ENCODE data around the gene FAM83B.

Gene FAM83B

GRCh38 chr6:54921891-54922290 is 75.3 kb downstream of the FAM83B start:
- Histone ChIP-seq H3K27me3 (ENCODE audit: insufficient read depth, poor library complexity, severe bottlenecking) (no peaks in the 10 kb centered on the region), H3K27ac (ENCODE audit: poor library complexity, severe bottlenecking) (no peak overlapping the region), H3K4me1 (ENCODE audit: insufficient read depth, poor library complexity, severe bottlenecking) (peaks cover 25% of the 10 kb centered on the region), H3K4me3 (ENCODE audit: severe bottlenecking) (no peak overlapping the region), H3K36me3 (ENCODE audit: low read depth) (peaks cover 12% of the 10 kb centered on the region), H3K9me3 (ENCODE audit: severe bottlenecking) (no peaks in the 10 kb centered on the region)
- ATAC-seq (ENCODE audit: low read depth) (no peak), DNase-seq (ENCODE audit: low spot score) (no peak)
- TF ChIP-seq CTCF (IDR thresholded peaks at IDR 0.05; ENCODE audit: poor library complexity, severe bottlenecking): no peak

GRCh38 chr6:54929245-54929909 is 82.8 kb downstream of the FAM83B start:
- Histone ChIP-seq H3K4me3 (ENCODE audit: severe bottlenecking) (no peak overlapping the region), H3K36me3 (ENCODE audit: low read depth) (peaks cover 48% of the 10 kb centered on the region), H3K9me3 (ENCODE audit: severe bottlenecking) (no peaks in the 10 kb centered on the region), H3K27ac (ENCODE audit: poor library complexity, severe bottlenecking) (no peak overlapping the region), H3K27me3 (ENCODE audit: insufficient read depth, poor library complexity, severe bottlenecking) (no peaks in the 10 kb centered on the region), H3K4me1 (ENCODE audit: insufficient read depth, poor library complexity, severe bottlenecking) (peaks cover under 1% of the 10 kb centered on the region)
- no peak for TF ChIP-seq CTCF (IDR thresholded peaks at IDR 0.05; ENCODE audit: poor library complexity, severe bottlenecking)
- no peak for DNase-seq (ENCODE audit: low spot score)
- 0 out of 3 replicates have a peak, but pooled peaks have one; percentile 41 for ATAC-seq (ENCODE audit: low read depth)

GRCh38 chr6:54932622-54933021 is 86.1 kb downstream of the FAM83B start:
- no peak for ATAC-seq (ENCODE audit: low read depth)
- Histone ChIP-seq H3K27me3 (ENCODE audit: insufficient read depth, poor library complexity, severe bottlenecking) (no peaks in the 10 kb centered on the region), H3K36me3 (ENCODE audit: low read depth) (peaks cover 44% of the 10 kb centered on the region), H3K4me1 (ENCODE audit: insufficient read depth, poor library complexity, severe bottlenecking) (peaks cover 25% of the 10 kb centered on the region), H3K27ac (ENCODE audit: poor library complexity, severe bottlenecking) (no peak overlapping the region), H3K4me3 (ENCODE audit: severe bottlenecking) (no peak overlapping the region), H3K9me3 (ENCODE audit: severe bottlenecking) (no peaks in the 10 kb centered on the region)
- no peak for TF ChIP-seq CTCF (IDR thresholded peaks at IDR 0.05; ENCODE audit: poor library complexity, severe bottlenecking)
- no peak for DNase-seq (ENCODE audit: low spot score)

- DNase-seq (ENCODE audit: low spot score) (peak; percentile 24), ATAC-seq (ENCODE audit: low read depth) (peak; percentile 99)
- Histone ChIP-seq H3K27me3 (ENCODE audit: insufficient read depth, poor library complexity, severe bottlenecking) (no peaks in the 10 kb centered on the region), H3K27ac (ENCODE audit: poor library complexity, severe bottlenecking) (peak overlapping the region; percentile 84), H3K36me3 (ENCODE audit: low read depth) (peaks cover 49% of the 10 kb centered on the region), H3K4me1 (ENCODE audit: insufficient read depth, poor library complexity, severe bottlenecking) (peaks cover 25% of the 10 kb centered on the region), H3K4me3 (ENCODE audit: severe bottlenecking) (no peak overlapping the region), H3K9me3 (ENCODE audit: severe bottlenecking) (no peaks in the 10 kb centered on the region)
- TF ChIP-seq CTCF (IDR thresholded peaks at IDR 0.05; ENCODE audit: poor library complexity, severe bottlenecking): no peak
Observed at GRCh38 chr6:54935739-54936138, 89.2 kb downstream of the FAM83B start.

GRCh38 chr6:54937371-54937770 is 90.8 kb downstream of the FAM83B start:
- ATAC-seq (ENCODE audit: low read depth) (no peak), DNase-seq (ENCODE audit: low spot score) (no peak)
- H3K4me1 ChIP-seq (ENCODE audit: insufficient read depth, poor library complexity, severe bottlenecking): peaks cover 25% of the 10 kb centered on the region
- no peak for TF ChIP-seq CTCF (IDR thresholded peaks at IDR 0.05; ENCODE audit: poor library complexity, severe bottlenecking)
- peaks cover 36% of the 10 kb centered on the region for H3K36me3 ChIP-seq (ENCODE audit: low read depth)
- H3K27me3 ChIP-seq (ENCODE audit: insufficient read depth, poor library complexity, severe bottlenecking): no peaks in the 10 kb centered on the region
- no peak overlapping the region for H3K27ac ChIP-seq (ENCODE audit: poor library complexity, severe bottlenecking)
- no peak overlapping the region for H3K4me3 ChIP-seq (ENCODE audit: severe bottlenecking)
- H3K9me3 ChIP-seq (ENCODE audit: severe bottlenecking): no peaks in the 10 kb centered on the region
